Measurements from ENCODE around the gene DEGS1. TPM values are rescaled to one million over a fixed set of nuclear protein-coding genes. Genes with fewer than 3 reads are reported as not detected.

The DEGS1 gene
- total and polyA plus RNA-seq, 2 experiments from 2014 or later: 45.7 to 67.9 TPM

DNA sequence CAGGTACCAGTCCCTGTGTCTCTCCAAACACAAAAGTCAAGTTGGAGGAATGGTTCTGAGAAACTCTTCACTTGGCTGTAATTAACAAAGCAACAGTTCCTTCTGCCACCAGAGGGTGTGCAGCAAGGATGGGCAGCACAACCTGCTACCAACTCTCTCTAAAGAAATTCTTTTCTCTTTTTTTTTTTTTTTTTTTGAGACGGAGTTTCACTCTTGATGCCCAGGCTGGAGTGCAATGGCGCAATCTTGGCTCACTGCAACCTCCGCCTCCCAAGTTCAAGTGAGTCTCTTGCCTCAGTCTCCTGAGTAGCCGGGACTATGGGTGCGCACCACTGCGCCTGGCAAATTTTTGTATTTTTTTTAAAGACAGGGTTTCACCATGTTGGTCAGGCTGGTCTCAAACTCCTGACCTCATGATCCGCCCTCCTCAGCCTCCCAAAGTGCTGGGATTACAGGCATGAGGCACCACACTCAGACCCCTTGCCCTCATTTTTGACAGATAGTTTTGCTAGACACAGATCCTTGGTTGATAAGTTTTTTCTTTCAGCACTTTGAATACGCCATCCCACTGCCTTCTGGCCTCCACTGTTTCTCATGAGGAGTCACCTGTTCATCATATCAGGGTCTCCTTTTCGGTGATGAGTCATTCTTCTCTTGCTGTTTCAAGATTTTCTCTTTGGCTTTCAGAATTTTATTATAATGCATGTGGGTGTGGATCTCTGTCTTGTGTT, 12.1 kb upstream of the DEGS1 start:
- no peaks in the 10 kb centered on the region for H3K9me2 ChIP-seq (ENCODE audit: insufficient read depth)
- H3K4me3 ChIP-seq: no peak overlapping the region
- no peaks in the 10 kb centered on the region for H3F3A ChIP-seq (replicated peaks; ENCODE audit: low read depth)
- H3K27me3 ChIP-seq (ENCODE audit: insufficient read depth): no peaks in the 10 kb centered on the region
- Mint-ChIP-seq H3K4me3 (no peak overlapping the region), H3K36me3 (ENCODE audit: low read depth) (peaks cover 8% of the 10 kb centered on the region), H3K27ac (no peak overlapping the region), H3K9me3 (peaks cover 7% of the 10 kb centered on the region), H3K27me3 (ENCODE audit: insufficient read depth, low read depth, poor library complexity) (peaks cover 12% of the 10 kb centered on the region), H3K4me1 (peaks cover 22% of the 10 kb centered on the region; the same call in 2 of the 3 replicates)
- no peaks in the 10 kb centered on the region for H3K36me3 ChIP-seq (ENCODE audit: insufficient read depth)
- H4K20me1 ChIP-seq (replicated peaks; ENCODE audit: insufficient read depth): no peaks in the 10 kb centered on the region
- TF ChIP-seq JUNB (IDR thresholded peaks at IDR 0.05; ENCODE audit: unreplicated experiment) (no peak), NANOG (IDR thresholded peaks at IDR 0.05; ENCODE audit: borderline replicate concordance) (no peak), CTCF (conservative IDR thresholded peaks at IDR 0.05; ENCODE audit: low read depth in 2 of 2) (peak; percentile 56 to 59)
- no peaks in the 10 kb centered on the region for H3K79me2 ChIP-seq (replicated peaks; ENCODE audit: insufficient read depth)
- no peak overlapping the region for H3K27ac ChIP-seq (ENCODE audit: low read depth)
- no peak overlapping the region for H3K4me2 ChIP-seq
- DNase-seq (ENCODE audit: low spot score) (peak; percentile 72), ATAC-seq (peak; percentile 56)
- peak overlapping the region; percentile 57; the same call in 1 of the 2 replicates for H2AFZ ChIP-seq
- H3K4me1 ChIP-seq (ENCODE audit: insufficient read depth): peaks cover 25% of the 10 kb centered on the region

- peaks cover 22% of the 10 kb centered on the region; the same call in 2 of the 3 replicates for H3K4me1 Mint-ChIP-seq
- no peak overlapping the region for H3K27ac ChIP-seq (ENCODE audit: low read depth)
- ATAC-seq: no peak
- no peak for TF ChIP-seq STAT1 (IDR thresholded peaks at IDR 0.05; ENCODE audit: unreplicated experiment)
- TF ChIP-seq, protein P1, sequence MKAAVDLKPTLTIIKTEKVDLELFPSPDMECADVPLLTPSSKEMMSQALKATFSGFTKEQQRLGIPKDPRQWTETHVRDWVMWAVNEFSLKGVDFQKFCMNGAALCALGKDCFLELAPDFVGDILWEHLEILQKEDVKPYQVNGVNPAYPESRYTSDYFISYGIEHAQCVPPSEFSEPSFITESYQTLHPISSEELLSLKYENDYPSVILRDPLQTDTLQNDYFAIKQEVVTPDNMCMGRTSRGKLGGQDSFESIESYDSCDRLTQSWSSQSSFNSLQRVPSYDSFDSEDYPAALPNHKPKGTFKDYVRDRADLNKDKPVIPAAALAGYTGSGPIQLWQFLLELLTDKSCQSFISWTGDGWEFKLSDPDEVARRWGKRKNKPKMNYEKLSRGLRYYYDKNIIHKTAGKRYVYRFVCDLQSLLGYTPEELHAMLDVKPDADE (IDR thresholded peaks at IDR 0.05): no peak
- TF ChIP-seq, protein P2, sequence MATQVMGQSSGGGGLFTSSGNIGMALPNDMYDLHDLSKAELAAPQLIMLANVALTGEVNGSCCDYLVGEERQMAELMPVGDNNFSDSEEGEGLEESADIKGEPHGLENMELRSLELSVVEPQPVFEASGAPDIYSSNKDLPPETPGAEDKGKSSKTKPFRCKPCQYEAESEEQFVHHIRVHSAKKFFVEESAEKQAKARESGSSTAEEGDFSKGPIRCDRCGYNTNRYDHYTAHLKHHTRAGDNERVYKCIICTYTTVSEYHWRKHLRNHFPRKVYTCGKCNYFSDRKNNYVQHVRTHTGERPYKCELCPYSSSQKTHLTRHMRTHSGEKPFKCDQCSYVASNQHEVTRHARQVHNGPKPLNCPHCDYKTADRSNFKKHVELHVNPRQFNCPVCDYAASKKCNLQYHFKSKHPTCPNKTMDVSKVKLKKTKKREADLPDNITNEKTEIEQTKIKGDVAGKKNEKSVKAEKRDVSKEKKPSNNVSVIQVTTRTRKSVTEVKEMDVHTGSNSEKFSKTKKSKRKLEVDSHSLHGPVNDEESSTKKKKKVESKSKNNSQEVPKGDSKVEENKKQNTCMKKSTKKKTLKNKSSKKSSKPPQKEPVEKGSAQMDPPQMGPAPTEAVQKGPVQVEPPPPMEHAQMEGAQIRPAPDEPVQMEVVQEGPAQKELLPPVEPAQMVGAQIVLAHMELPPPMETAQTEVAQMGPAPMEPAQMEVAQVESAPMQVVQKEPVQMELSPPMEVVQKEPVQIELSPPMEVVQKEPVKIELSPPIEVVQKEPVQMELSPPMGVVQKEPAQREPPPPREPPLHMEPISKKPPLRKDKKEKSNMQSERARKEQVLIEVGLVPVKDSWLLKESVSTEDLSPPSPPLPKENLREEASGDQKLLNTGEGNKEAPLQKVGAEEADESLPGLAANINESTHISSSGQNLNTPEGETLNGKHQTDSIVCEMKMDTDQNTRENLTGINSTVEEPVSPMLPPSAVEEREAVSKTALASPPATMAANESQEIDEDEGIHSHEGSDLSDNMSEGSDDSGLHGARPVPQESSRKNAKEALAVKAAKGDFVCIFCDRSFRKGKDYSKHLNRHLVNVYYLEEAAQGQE (IDR thresholded peaks at IDR 0.05; ENCODE audit: unreplicated experiment): no peak
- TF ChIP-seq CREB1 (CRISPR knock-in tag; IDR thresholded peaks at IDR 0.05; ENCODE audit: low read depth): no peak
- no peak for TF ChIP-seq ZNF114 (CRISPR knock-in tag; IDR thresholded peaks at IDR 0.05)
- no peak for TF ChIP-seq EZH2phosphoT487 (IDR thresholded peaks at IDR 0.05; ENCODE audit: unreplicated experiment)
- TF ChIP-seq EZH2 (IDR thresholded peaks at IDR 0.05; ENCODE audit: low read depth, unreplicated experiment): no peak
- TF ChIP-seq JUNB (IDR thresholded peaks at IDR 0.05; ENCODE audit: unreplicated experiment): no peak
- no peak for TF ChIP-seq NANOG (IDR thresholded peaks at IDR 0.05; ENCODE audit: borderline replicate concordance)
- TF ChIP-seq CTCF (conservative IDR thresholded peaks at IDR 0.05; ENCODE audit: low read depth in 2 of 2): no peak
- no peak for TF ChIP-seq ZNF331 (CRISPR knock-in tag; IDR thresholded peaks at IDR 0.05; ENCODE audit: low read depth)
These were observed 10.8 kb upstream of the DEGS1 start for GRCh38 chr1:224172229-224172628.

More at GRCh38 chr1:224172229-224172628, 10.8 kb upstream of the DEGS1 start:
- Mint-ChIP-seq H3K9me3 (peaks cover 7% of the 10 kb centered on the region), H3K36me3 (ENCODE audit: low read depth) (peaks cover 5% of the 10 kb centered on the region), H3K4me3 (no peak overlapping the region), H3K27me3 (ENCODE audit: insufficient read depth, low read depth, poor library complexity) (peaks cover 13% of the 10 kb centered on the region), H3K27ac (no peak overlapping the region)
- Histone ChIP-seq H3K27me3 (ENCODE audit: insufficient read depth) (no peaks in the 10 kb centered on the region), H3K4me1 (ENCODE audit: insufficient read depth) (peaks cover 25% of the 10 kb centered on the region), H3K36me3 (ENCODE audit: insufficient read depth) (no peaks in the 10 kb centered on the region), H2AFZ (no peak overlapping the region), H3K79me2 (replicated peaks; ENCODE audit: insufficient read depth) (no peaks in the 10 kb centered on the region), H3K9me2 (ENCODE audit: insufficient read depth) (no peaks in the 10 kb centered on the region), H3K4me3 (no peak overlapping the region), H4K20me1 (replicated peaks; ENCODE audit: insufficient read depth) (no peaks in the 10 kb centered on the region), H3K4me2 (no peak overlapping the region), H3F3A (replicated peaks; ENCODE audit: low read depth) (no peaks in the 10 kb centered on the region)
- no peak for DNase-seq (ENCODE audit: low spot score)

Data from GM23338 (cell line).